OCI-LY3 (cell line): ENCODE data around the gene VTCN1.

Experiments used
- CTCF ChIP-seq: fragments of 200-600, 300-600 bp; sonication (generic); IDR thresholded peaks from 2 replicates; pipeline ENCODE4 v1.5.1; 2014; ENCODE audit warnings: antibody characterized with exemption, low read length, low read depth
- EZH2phosphoT487 ChIP-seq: fragments of 200-600 bp; shearing (Covaris generic); IDR thresholded peaks from 2 replicates; pipeline ENCODE4 v1.6.1; 2018; ENCODE audit warnings: antibody characterized with exemption, mixed run types, low read depth

- no peak for TF ChIP-seq CTCF
- TF ChIP-seq EZH2phosphoT487 = no peak
Observed at GRCh38 chr1:117127795-117128194, 82.9 kb downstream of the VTCN1 start.
